AG04449 (cell line): Measurements from ENCODE around the gene PRDM8.

Experiments
- CTCF ChIA-PET: fragments of 350-600 bp; formaldehyde crosslinking; extraction: SDS; loops from one replicate; lab custom pipeline; 2021; ENCODE audit warnings: antibody characterized with exemption; lab: Yijun Ruan, JAX
- POLR2A ChIA-PET: fragments of 400-600, 350-600 bp; formaldehyde crosslinking; extraction: SDS; loops from one replicate; lab custom pipeline; 2020; ENCODE audit warnings: antibody characterized with exemption, inconsistent platforms; lab: Yijun Ruan, JAX
- DNase-seq: peaks from one replicate; pipeline ENCODE4 v3.0.0-alpha.2; 2010; ENCODE audit warnings: low read depth, low spot score
- H3K4me3 ChIP-seq: 2 replicates; pipeline ENCODE4 v1.5.1; 2011; ENCODE audit warnings: low read depth, mild to moderate bottlenecking, control low read depth, low read length
- TF ChIP-seq, protein P1 (sequence below): IDR thresholded peaks from one replicate; pipeline ENCODE4 v1.5.1; 2011; ENCODE audit warnings: mild to moderate bottlenecking, moderate library complexity, low read length, control low read depth, inconsistent platforms; ENCODE audit not compliant: insufficient read depth; ENCODE audit errors: missing control alignments

The PRDM8 gene

DNA sequence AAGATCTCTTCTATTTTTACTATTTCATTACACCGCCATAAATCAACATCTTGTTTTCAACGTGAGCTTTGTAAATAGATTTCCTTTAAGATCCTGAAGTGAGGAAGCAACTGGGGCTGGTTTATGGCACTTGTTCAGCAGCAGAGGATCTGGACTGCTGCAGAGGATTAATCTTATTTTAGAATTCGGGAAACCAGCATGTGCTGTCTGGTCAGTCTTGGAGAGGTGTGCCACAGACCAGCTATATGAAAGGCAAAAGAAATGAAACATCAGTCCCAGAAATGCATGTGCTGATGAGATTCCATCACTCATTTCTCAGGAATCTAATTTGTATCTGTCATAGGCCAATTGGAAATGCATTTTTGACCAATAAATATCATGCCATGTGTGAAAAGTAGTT lies 23.4 kb downstream of the PRDM8 start:
- no peak overlapping the region for H3K4me3 ChIP-seq
- TF ChIP-seq, protein P1, sequence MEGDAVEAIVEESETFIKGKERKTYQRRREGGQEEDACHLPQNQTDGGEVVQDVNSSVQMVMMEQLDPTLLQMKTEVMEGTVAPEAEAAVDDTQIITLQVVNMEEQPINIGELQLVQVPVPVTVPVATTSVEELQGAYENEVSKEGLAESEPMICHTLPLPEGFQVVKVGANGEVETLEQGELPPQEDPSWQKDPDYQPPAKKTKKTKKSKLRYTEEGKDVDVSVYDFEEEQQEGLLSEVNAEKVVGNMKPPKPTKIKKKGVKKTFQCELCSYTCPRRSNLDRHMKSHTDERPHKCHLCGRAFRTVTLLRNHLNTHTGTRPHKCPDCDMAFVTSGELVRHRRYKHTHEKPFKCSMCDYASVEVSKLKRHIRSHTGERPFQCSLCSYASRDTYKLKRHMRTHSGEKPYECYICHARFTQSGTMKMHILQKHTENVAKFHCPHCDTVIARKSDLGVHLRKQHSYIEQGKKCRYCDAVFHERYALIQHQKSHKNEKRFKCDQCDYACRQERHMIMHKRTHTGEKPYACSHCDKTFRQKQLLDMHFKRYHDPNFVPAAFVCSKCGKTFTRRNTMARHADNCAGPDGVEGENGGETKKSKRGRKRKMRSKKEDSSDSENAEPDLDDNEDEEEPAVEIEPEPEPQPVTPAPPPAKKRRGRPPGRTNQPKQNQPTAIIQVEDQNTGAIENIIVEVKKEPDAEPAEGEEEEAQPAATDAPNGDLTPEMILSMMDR: no peak
- no peak for DNase-seq
- ChIA-PET CTCF (interaction anchor here (0.8 to 9.5 kb wide), 33 partner anchors 8 to 1270 kb away, joined by 3 to 116 read pairs (median 7); partner anchors contain the start of genes CFAP299, FGF5 and PRDM8), POLR2A (interaction anchor here (0.6 to 1.9 kb wide), 2 partner anchors 44 to 46 kb away, joined by 3 to 9 read pairs; partner anchors contain the start of gene FGF5)

DNA sequence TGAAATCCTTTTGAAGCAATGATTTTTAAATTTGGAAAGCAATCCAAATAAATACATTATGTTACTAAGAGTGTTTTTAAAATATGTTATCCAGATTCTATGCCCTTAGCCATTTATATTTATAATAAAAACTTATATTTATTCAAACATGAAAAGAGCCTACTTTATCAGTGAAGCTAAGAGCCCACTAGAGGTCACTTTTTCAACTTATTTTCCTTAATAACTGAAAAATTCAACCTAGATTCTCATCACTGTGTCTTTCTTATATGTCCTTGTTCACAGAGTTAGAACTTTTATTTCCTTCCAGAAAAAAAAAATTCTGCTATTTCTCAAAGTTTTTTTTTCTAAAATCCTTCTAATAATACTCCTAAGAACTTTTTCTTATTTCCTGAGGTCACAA lies 23.9 kb downstream of the PRDM8 start:
- POLR2A ChIA-PET: interaction anchor here (1.9 kb wide), 1 partner anchor 45 kb away, joined by 9 read pairs; the partner anchor contains the start of gene FGF5
- no peak for DNase-seq
- TF ChIP-seq, protein P1: peak; percentile 26
- CTCF ChIA-PET: interaction anchor here (0.8 to 9.5 kb wide), 30 partner anchors 8 to 1270 kb away, joined by 3 to 116 read pairs (median 8); partner anchors contain the start of genes CFAP299, FGF5 and PRDM8
- no peak overlapping the region for H3K4me3 ChIP-seq

DNA sequence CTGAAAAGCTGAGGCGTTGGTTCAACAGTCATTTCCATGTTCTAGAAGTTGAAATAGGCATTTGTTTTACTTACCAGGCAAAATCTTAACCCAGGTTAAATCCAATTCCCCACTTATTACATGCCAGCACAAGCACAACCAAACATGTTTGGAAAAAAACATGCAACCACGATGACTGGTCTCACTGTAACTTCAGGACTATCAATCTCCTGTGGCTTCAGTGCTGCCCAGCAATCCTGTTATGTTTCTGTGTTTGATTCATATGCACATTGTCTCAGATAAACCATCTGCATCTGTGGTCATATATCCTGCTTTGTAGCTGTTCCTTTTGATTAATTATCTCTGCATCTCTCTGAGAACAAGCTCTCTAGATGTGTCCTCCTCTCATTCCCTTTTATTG lies 28.3 kb downstream of the PRDM8 start:
- ChIA-PET POLR2A (no interaction called here), CTCF (interaction anchor here (0.9 to 9.5 kb wide), 4 partner anchors 10 to 110 kb away, joined by 4 to 102 read pairs (median 7); partner anchors contain the start of gene CFAP299)
- TF ChIP-seq, protein P1: no peak
- H3K4me3 ChIP-seq: no peak overlapping the region
- no peak for DNase-seq

DNA sequence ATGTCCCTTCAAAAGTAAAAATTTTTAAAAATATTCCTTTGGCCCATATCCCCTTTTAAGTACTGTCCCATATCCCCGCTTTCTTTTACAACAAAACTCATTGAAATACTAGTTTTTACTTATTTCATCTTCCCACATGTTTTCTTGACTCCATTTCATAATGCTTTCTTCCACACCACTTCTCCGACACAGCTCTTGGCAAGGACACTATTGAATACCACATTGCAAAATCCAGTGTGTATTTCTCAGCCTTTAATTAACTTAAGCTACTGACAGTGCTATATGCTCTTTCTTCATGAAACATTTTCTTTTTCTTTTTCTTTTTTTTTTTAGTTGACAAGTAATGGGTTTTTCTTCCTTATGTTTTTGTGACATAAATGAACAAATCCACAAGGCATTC lies 28.8 kb downstream of the PRDM8 start:
- H3K4me3 ChIP-seq: no peak overlapping the region
- DNase-seq: no peak
- ChIA-PET CTCF (interaction anchor here (0.9 to 9.5 kb wide), 6 partner anchors 10 to 110 kb away, joined by 3 to 102 read pairs (median 5); partner anchors contain the start of gene CFAP299), POLR2A (no interaction called here)
- TF ChIP-seq, protein P1: no peak

DNA sequence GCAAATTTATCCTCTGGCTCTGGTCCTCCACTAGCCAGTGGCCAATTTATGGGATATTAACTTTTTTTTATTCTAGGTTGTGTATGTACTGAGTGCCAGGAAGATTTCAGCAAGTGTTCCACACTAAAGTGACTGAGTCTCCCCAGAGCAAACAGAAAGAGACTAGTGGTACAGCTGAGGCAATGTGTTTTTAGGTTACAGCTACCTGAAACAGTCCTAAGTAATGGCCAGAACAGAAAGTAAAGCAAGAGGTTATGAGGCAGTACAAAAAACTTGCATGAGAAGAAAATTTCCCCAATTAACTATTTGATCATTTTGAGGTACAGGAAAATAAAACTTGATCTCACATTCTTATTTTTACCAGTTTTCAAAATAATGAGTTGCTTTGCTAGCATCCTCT lies 31.2 kb downstream of the PRDM8 start:
- H3K4me3 ChIP-seq: no peak overlapping the region
- DNase-seq: no peak
- TF ChIP-seq, protein P1: no peak
- CTCF ChIA-PET: interaction anchor here (1.7 to 2.4 kb wide), 3 partner anchors 7 to 26 kb away, joined by 6 to 7 read pairs (median 6); no protein-coding TSS in a partner anchor
- POLR2A ChIA-PET: no interaction called here

DNA sequence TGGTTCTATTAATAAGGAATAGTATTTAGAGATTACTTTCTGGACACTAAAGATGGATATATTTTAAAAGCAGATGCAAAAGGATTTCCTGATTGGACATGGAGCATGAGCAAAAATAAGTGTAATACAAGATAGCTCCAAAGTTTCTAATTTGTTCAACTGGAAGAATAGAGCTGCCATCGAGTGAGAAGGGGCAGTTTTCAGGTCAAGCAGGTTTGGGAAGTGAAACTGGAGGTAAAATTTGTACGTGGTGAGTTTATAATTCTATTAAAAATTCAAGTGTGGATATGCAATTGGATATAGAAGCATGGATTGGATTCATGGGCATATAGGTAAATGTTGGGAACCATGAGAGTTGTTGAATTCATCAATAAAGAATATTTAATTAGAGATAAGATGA lies 31.8 kb downstream of the PRDM8 start:
- ChIA-PET CTCF (interaction anchor here (1.7 to 2.4 kb wide), 3 partner anchors 8 to 27 kb away, joined by 6 to 7 read pairs (median 6); no protein-coding TSS in a partner anchor), POLR2A (interaction anchor here (1.0 to 2.1 kb wide), 2 partner anchors 37 to 106 kb away, joined by 3 to 12 read pairs; partner anchors contain the start of genes CFAP299 and FGF5)
- no peak for DNase-seq
- TF ChIP-seq, protein P1: no peak
- no peak overlapping the region for H3K4me3 ChIP-seq
